Loucy (cell line): ENCODE data around the gene SLC22A14.

Experiments used
- CTCF ChIP-seq: fragments of 200-600 bp; sonication (generic); conservative IDR thresholded peaks from 2 replicates; pipeline ENCODE4 v1.5.1; 2014; ENCODE audit warnings: mild to moderate bottlenecking, antibody characterized with exemption, low read length
- EZH2phosphoT487 ChIP-seq: fragments of 200-600 bp; IDR thresholded peaks from 2 replicates; pipeline ENCODE4 v1.6.1; 2018; ENCODE audit warnings: antibody characterized with exemption, mild to moderate bottlenecking, moderate library complexity, borderline replicate concordance

- no peak for TF ChIP-seq CTCF
- no peak for TF ChIP-seq EZH2phosphoT487
These were observed 43.2 kb downstream of the SLC22A14 start for GRCh38 chr3:38325256-38325655.
